ENCODE results near the gene KRTAP5-2. TPM values are rescaled to one million over a fixed set of nuclear protein-coding genes. Genes with fewer than 3 reads are reported as not detected.
"Not testable (repeated sequence)": the region's sequence is repeated elsewhere in the genome, so short reads cannot be mapped to it uniquely, and the experiment has no call there.

The KRTAP5-2 gene, protein sequence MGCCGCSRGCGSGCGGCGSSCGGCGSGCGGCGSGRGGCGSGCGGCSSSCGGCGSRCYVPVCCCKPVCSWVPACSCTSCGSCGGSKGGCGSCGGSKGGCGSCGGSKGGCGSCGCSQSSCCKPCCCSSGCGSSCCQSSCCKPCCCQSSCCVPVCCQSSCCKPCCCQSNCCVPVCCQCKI
- total RNA-seq: not detected

DNA sequence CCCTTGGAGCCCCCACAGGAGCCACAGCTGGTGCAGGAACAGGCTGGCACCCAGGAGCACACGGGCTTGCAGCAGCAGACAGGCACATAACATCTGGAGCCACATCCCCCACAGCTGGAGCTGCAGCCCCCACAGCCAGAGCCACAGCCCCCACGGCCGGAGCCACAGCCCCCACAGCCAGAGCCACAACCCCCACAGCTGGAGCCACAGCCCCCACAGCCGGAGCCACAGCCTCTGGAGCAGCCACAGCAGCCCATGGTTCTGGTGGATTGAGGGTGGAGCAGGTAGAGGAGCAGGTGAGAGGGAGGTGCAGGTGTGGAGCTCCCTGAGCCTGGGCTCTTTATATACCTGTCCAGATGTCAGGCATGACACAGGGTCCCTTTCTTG lies at the start of gene KRTAP5-2:
Gene KRTAP5-2, minus strand, starts transcription at position 301 of the 387 bp plus-strand sequence. Its CDS starts 44 bp downstream, at position 257.
- peaks cover 33% of the 10 kb centered on the region for H3K27me3 ChIP-seq
- H3K27ac ChIP-seq: no peak within 1 kb of the TSS
- intact Hi-C loops (cut with DNase I; ENCODE audit: low total_unique reads): no loop called here
- peaks cover 7 to 20% (median 9%) of the 10 kb centered on the region in 4 donors for H3K4me1 ChIP-seq
- no peak for DNase-seq
- WGBS, 2 donors (ENCODE audit: low coverage in 1 of 2): 33% methylated on average over 1 of the region's 4 CpGs; no CpG with 5 or more reads in 1 of the 2 donors
- H3K4me3 ChIP-seq: no peak within 1 kb of the TSS
- in situ Hi-C loops (cut with MboI; ENCODE audit: low pct_ligation_motif_present in 1 of 4, low pct_unique_long_range_greater_than_20kb in 1 of 4, low sequenced_read_pairs in 3 of 4): no loop called here
- TF ChIP-seq POLR2A (IDR thresholded peaks at IDR 0.05) (no peak), EP300 (IDR thresholded peaks at IDR 0.05; ENCODE audit: low read depth) (no peak), POLR2AphosphoS5 (IDR thresholded peaks at IDR 0.05) (no peak)
- TF ChIP-seq, protein P1, sequence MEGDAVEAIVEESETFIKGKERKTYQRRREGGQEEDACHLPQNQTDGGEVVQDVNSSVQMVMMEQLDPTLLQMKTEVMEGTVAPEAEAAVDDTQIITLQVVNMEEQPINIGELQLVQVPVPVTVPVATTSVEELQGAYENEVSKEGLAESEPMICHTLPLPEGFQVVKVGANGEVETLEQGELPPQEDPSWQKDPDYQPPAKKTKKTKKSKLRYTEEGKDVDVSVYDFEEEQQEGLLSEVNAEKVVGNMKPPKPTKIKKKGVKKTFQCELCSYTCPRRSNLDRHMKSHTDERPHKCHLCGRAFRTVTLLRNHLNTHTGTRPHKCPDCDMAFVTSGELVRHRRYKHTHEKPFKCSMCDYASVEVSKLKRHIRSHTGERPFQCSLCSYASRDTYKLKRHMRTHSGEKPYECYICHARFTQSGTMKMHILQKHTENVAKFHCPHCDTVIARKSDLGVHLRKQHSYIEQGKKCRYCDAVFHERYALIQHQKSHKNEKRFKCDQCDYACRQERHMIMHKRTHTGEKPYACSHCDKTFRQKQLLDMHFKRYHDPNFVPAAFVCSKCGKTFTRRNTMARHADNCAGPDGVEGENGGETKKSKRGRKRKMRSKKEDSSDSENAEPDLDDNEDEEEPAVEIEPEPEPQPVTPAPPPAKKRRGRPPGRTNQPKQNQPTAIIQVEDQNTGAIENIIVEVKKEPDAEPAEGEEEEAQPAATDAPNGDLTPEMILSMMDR (IDR thresholded peaks at IDR 0.05): no peak
- H3K9me3 ChIP-seq: no peaks in the 10 kb centered on the region
- H3K36me3 ChIP-seq: no peaks in the 10 kb centered on the region

DNA sequence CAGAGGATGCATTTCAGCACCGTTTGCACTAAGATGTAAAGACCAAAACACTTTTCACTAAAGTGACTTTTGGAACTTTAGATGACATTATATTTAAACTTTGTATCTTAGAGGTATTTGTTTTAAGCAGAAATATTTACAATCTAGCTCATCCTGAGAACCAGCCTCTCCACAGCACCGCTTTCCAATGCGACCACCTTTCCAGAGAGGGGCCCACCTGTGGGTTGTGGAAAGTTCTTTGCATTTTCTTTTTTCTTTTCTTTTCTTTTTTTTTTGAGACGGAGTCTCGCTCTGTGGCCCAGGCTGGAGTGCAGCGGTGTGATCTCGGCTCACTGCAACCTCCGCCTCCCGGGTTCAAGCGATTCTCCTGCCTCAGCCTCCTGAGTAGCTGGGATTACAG lies 48.4 kb upstream of the KRTAP5-2 start:
- H3K27me3 ChIP-seq; intact Hi-C loops (cut with DNase I; ENCODE audit: low total_unique reads); H3K4me3 ChIP-seq; H3K36me3 ChIP-seq; H3K4me1 ChIP-seq; H3K27ac ChIP-seq; DNase-seq; in situ Hi-C loops (cut with MboI; ENCODE audit: low pct_ligation_motif_present in 1 of 4, low pct_unique_long_range_greater_than_20kb in 1 of 4, low sequenced_read_pairs in 3 of 4); H3K9me3 ChIP-seq: not testable (repeated sequence)
- WGBS, 2 donors (ENCODE audit: low coverage in 1 of 2): 75 to 87% methylated on average over 4 to 10 of the region's 10 CpGs

DNA sequence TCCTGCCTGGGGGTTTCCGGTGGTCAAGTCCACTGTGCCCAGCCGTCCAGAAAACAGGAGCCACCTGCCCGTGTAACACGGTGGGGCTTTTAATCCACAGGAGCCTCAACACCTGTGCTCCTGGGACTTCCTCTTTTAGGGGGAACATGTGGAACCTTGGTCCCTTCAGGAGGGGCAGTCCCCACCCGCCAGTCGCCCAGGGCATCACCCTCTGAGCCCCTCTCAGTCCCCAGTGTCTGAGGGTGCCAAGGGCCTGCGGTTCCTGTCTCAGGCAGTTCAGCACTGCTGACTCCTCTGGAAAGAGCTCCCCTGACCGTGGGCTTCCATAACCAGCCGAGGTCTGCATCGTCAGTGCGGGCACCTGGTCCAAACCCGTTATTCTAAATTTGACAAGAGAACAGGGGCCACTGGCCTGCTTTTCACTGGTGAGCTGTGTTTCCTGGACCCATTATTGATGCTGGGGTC lies 47.3 kb upstream of the KRTAP5-2 start:
- Histone ChIP-seq H3K4me1 (no peaks in the 10 kb centered on the region), H3K9me3 (no peaks in the 10 kb centered on the region), H3K27ac (no peak overlapping the region), H3K27me3 (peaks cover 6% of the 10 kb centered on the region), H3K4me3 (no peak overlapping the region), H3K36me3 (no peaks in the 10 kb centered on the region)
- TF ChIP-seq POLR2AphosphoS5 (IDR thresholded peaks at IDR 0.05) (no peak), POLR2A (IDR thresholded peaks at IDR 0.05) (no peak), EP300 (IDR thresholded peaks at IDR 0.05; ENCODE audit: low read depth) (no peak)
- TF ChIP-seq, protein P1 (IDR thresholded peaks at IDR 0.05): no peak
- DNase-seq: no peak
- in situ Hi-C loops (cut with MboI; ENCODE audit: low pct_ligation_motif_present in 1 of 4, low pct_unique_long_range_greater_than_20kb in 1 of 4, low sequenced_read_pairs in 3 of 4) (no loop called here), intact Hi-C loops (cut with DNase I; ENCODE audit: low total_unique reads) (no loop called here)
- WGBS, 2 donors (ENCODE audit: low coverage in 1 of 2): 67% methylated on average over 12 of the region's 12 CpGs; no CpG with 5 or more reads in 1 of the 2 donors

DNA sequence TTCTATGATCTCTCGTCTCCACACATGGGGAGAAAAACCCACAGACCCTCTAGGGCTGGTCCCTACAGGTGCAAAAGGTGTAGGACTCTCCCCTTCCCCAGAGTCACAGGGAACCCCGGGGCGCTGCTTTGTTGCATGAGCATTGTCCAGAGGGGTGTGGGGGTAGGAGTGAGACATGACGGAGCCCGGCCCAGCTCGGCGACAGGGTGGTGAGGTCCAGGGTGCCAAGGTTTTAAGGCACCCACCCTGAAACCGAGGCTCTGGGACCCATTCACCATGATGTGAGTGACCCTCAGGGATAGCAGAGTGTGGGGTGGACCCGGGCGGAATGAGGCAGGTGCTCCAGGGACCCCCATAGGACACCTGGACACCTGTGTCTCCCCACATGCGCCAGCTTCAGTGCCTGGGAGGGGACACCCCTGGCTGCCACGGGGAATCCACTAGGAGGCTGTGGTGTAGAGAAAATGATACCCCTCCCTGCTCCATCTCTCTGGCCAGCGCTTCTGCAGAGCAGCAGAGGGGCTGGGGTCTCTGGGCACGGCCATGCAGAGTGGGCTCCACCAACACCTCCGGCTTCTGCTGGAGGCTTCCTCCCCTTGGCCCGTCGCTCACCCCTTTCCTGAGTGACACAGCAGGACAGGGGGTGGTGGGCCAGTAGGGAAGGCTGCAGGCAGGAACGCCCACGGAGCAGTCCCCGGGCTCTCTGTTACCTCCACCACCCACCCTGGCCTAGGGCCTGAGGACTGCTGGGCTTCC lies 46.7 kb upstream of the KRTAP5-2 start:
- no peak for TF ChIP-seq EP300 (IDR thresholded peaks at IDR 0.05; ENCODE audit: low read depth)
- no peak for TF ChIP-seq POLR2A (IDR thresholded peaks at IDR 0.05)
- TF ChIP-seq, protein P1 (IDR thresholded peaks at IDR 0.05): no peak
- TF ChIP-seq POLR2AphosphoS5 (IDR thresholded peaks at IDR 0.05): no peak
- peaks cover 11% of the 10 kb centered on the region for H3K27me3 ChIP-seq
- no peaks in the 10 kb centered on the region for H3K36me3 ChIP-seq
- H3K4me1 ChIP-seq: peaks cover 0 to 5% (median 3%) of the 10 kb centered on the region in 4 donors
- no peaks in the 10 kb centered on the region for H3K9me3 ChIP-seq
- H3K4me3 ChIP-seq: no peak overlapping the region
- 50 to 79% methylated on average over 1 to 20 of the region's 20 CpGs for WGBS, 2 donors (ENCODE audit: low coverage in 1 of 2)
- intact Hi-C loops (cut with DNase I; ENCODE audit: low total_unique reads): no loop called here
- no peak overlapping the region for H3K27ac ChIP-seq
- in situ Hi-C loops (cut with MboI; ENCODE audit: low pct_ligation_motif_present in 1 of 4, low pct_unique_long_range_greater_than_20kb in 1 of 4, low sequenced_read_pairs in 3 of 4): no loop called here
- no peak for DNase-seq
